Cardiac muscle cell (in vitro differentiated cells and primary cell): Measurements from ENCODE around the gene CFAP46. TPM values are rescaled to one million over a fixed set of nuclear protein-coding genes. Genes with fewer than 3 reads are reported as not detected.
"Not testable (repeated sequence)": the region's sequence is repeated elsewhere in the genome, so short reads cannot be mapped to it uniquely, and the experiment has no call there.

ENCODE experiments used
- DNase-seq, 2 donors: peaks; one replicate each; pipeline versions ENCODE4 v3.0.0 to v3.0.0-alpha.2; 2010 to 2017; ENCODE audit warnings: low read depth in 1 of 2, low spot score in 1 of 2
- H3K27ac ChIP-seq: fragments of 200-600 bp; sonication (generic); 2 replicates; pipeline ENCODE4 v1.5.1; 2016
- H3K27me3 ChIP-seq: fragments of 200-600 bp; sonication (generic); 2 replicates; pipeline ENCODE4 v1.6.0; 2016; ENCODE audit warnings: control low read depth
- H3K36me3 ChIP-seq: fragments of 200-600 bp; sonication (generic); 2 replicates; pipeline ENCODE4 v1.5.1; 2016; ENCODE audit warnings: control low read depth
- H3K4me1 ChIP-seq: fragments of 200-600 bp; sonication (generic); 2 replicates; pipeline ENCODE4 v1.8.1; 2017; ENCODE audit warnings: low read depth, mild to moderate bottlenecking, mixed run types
- H3K4me3 ChIP-seq: fragments of 200-600 bp; sonication (generic); 2 replicates; pipeline ENCODE4 v1.5.1; 2016; ENCODE audit warnings: mild to moderate bottlenecking
- H3K9me3 ChIP-seq: fragments of 200-600 bp; sonication (generic); 2 replicates; pipeline ENCODE4 v1.5.1; 2017; ENCODE audit warnings: low read depth, mild to moderate bottlenecking, control low read depth
- polyA plus RNA-seq: library from polyadenylated mRNA; unstranded; fragments of >200 nt; fragmentation: Nextera tagmentation; extraction: Ambion mirVana; gene quantifications from 2 replicates; pipeline ENCODE4 v1.2.1, GENCODE V29; 2016
- total RNA-seq: library from RNA; depleted of rRNA; stranded (reverse); fragments of >200 nt; gene quantifications from 2 replicates; pipeline ENCODE4 v1.2.3, GENCODE V29; 2016
- TF ChIP-seq, protein P1 (sequence below): IDR thresholded peaks from 2 replicates; pipeline ENCODE4 v1.5.1; 2012; ENCODE audit warnings: low read depth, mild to moderate bottlenecking, low read length

CFAP46 gene
- total and polyA plus RNA-seq, 2 experiments from 2014 or later, result 2.8 to 4.5 TPM

GRCh38 chr10:132847416-132847777, 95.0 kb downstream of the CFAP46 start:
- H3K27ac ChIP-seq, result no peak overlapping the region
- DNase-seq, result no peak
- H3K9me3 ChIP-seq, result no peaks in the 10 kb centered on the region
- TF ChIP-seq, protein P1, sequence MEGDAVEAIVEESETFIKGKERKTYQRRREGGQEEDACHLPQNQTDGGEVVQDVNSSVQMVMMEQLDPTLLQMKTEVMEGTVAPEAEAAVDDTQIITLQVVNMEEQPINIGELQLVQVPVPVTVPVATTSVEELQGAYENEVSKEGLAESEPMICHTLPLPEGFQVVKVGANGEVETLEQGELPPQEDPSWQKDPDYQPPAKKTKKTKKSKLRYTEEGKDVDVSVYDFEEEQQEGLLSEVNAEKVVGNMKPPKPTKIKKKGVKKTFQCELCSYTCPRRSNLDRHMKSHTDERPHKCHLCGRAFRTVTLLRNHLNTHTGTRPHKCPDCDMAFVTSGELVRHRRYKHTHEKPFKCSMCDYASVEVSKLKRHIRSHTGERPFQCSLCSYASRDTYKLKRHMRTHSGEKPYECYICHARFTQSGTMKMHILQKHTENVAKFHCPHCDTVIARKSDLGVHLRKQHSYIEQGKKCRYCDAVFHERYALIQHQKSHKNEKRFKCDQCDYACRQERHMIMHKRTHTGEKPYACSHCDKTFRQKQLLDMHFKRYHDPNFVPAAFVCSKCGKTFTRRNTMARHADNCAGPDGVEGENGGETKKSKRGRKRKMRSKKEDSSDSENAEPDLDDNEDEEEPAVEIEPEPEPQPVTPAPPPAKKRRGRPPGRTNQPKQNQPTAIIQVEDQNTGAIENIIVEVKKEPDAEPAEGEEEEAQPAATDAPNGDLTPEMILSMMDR, result no peak
- no peaks in the 10 kb centered on the region for H3K36me3 ChIP-seq
- H3K4me1 ChIP-seq, result no peaks in the 10 kb centered on the region
- H3K27me3 ChIP-seq, result no peaks in the 10 kb centered on the region
- no peak overlapping the region for H3K4me3 ChIP-seq

- no peaks in the 10 kb centered on the region for H3K9me3 ChIP-seq
- H3K36me3 ChIP-seq, result no peaks in the 10 kb centered on the region
- TF ChIP-seq, protein P1, result no peak
- no peak overlapping the region for H3K27ac ChIP-seq
- H3K27me3 ChIP-seq, result no peaks in the 10 kb centered on the region
- no peaks in the 10 kb centered on the region for H3K4me1 ChIP-seq
- DNase-seq, result no peak
- H3K4me3 ChIP-seq, result no peak overlapping the region
Observed at GRCh38 chr10:132846631-132847415, 95.5 kb downstream of the CFAP46 start.

GRCh38 chr10:132845780-132846595, 96.4 kb downstream of the CFAP46 start:
- Histone ChIP-seq H3K9me3 (no peaks in the 10 kb centered on the region), H3K4me3 (no peak overlapping the region), H3K27me3 (no peaks in the 10 kb centered on the region), H3K27ac (no peak overlapping the region), H3K36me3 (no peaks in the 10 kb centered on the region), H3K4me1 (no peaks in the 10 kb centered on the region)
- no peak for DNase-seq
- TF ChIP-seq, protein P1, result no peak

DNA sequence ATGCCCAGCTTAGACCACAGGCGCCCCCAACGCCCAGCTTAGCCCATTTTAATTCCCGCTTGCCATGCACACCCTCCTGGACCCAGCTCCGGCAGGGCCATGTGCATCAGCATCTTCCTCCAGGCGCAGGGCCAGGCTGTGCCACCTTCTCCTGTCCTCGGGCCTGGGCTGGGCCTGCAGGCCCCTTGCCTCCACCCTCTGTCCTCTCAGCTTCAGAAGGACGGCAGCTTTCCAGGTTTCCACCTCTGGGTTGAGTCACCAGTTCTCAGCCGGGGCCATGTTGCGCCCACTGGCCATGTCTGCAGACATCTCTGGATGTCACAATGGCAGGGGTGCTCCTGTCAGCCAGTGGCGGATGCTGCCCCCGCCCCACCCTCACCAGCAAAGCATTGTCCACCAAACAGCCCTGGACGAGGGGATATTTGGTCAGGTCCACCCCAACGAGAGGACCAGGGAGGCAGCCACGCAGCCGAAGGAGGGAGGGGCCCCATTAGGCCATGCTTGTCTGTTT, 97.3 kb downstream of the CFAP46 start:
- Histone ChIP-seq H3K4me3 (no peak overlapping the region), H3K27me3 (peaks cover 3% of the 10 kb centered on the region), H3K4me1 (no peaks in the 10 kb centered on the region), H3K36me3 (no peaks in the 10 kb centered on the region), H3K27ac (no peak overlapping the region), H3K9me3 (no peaks in the 10 kb centered on the region)
- DNase-seq, result no peak
- TF ChIP-seq, protein P1, result no peak

DNA sequence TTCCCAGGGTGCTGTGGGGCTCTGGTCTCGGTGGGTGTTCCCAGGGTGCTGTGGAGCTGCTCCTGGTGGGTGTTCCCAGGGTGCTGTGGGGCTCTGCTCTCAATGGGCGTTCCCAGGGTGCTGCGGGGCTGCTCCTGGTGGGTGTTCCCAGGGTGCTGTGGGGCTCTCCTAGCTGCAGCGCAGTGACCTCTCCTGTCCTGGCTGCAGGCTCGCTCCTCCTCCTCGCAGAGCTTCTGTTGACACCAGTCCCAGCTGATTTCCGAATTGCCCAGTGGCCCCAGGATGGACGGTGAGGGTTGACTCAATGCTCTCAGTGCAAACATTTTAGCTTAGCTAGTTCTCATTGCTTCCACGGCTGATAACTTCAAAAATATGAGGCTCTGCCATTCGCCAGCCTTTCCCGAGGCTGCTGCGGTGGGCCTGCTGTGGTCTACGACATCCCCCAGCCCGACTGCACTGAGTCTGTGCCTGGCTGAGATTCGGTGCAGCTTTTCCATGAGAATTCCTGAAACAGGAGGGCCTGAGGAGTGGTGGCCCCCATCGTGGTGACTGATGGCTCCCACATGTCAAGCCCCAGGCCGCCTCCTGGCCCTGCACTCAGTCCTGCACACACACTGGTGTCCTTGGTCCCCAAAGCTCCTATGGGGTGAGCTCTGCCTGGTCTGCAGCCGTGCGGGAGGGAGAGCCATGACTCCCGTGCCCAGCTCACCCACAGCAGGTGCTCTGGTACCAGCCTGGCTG, 98.1 kb downstream of the CFAP46 start:
- H3K36me3 ChIP-seq, result no peaks in the 10 kb centered on the region
- H3K4me1 ChIP-seq, result no peaks in the 10 kb centered on the region
- TF ChIP-seq, protein P1, result no peak
- no peak overlapping the region for H3K27ac ChIP-seq
- H3K27me3 ChIP-seq, result peaks cover 3% of the 10 kb centered on the region
- H3K9me3 ChIP-seq, result no peaks in the 10 kb centered on the region
- no peak for DNase-seq
- H3K4me3 ChIP-seq, result no peak overlapping the region

- not testable (repeated sequence) for H3K36me3 ChIP-seq, H3K4me1 ChIP-seq, H3K4me3 ChIP-seq, DNase-seq, H3K27me3 ChIP-seq, H3K27ac ChIP-seq, H3K9me3 ChIP-seq
Observed at GRCh38 chr10:132843276-132843675, 99.1 kb downstream of the CFAP46 start.
